IMR-90 (cell line): ENCODE data around the gene TULP4. TPM values are rescaled to one million over a fixed set of nuclear protein-coding genes. Genes with fewer than 3 reads are reported as not detected.
"Not testable (repeated sequence)": the region's sequence is repeated elsewhere in the genome, so short reads cannot be mapped to it uniquely, and the experiment has no call there.

ENCODE experiments used
- ATAC-seq: fragments of 200-7000 bp; cut with Tn5 transposase; 2 replicates; pipeline ENCODE4 v1.9.1; 2020; ENCODE audit warnings: low read depth, mild to moderate bottlenecking, moderate library complexity
- BruUV-seq: library from RNA; stranded (reverse); fragments of 400-500 nt; replicated peaks from 2 replicates; lab custom pipeline; 2021; lab: Mats Ljungman, UMichigan
- CTCF ChIA-PET: fragments of 300-600 bp; formaldehyde crosslinking; extraction: SDS; loops from one replicate; lab custom pipeline; 2021; ENCODE audit warnings: antibody characterized with exemption; lab: Yijun Ruan, JAX
- POLR2A ChIA-PET: fragments of 300-600 bp; sonication (Branson Sonifier 250); formaldehyde crosslinking; loops from one replicate; lab custom pipeline; 2022; ENCODE audit warnings: antibody characterized with exemption; ENCODE audit not compliant: unreplicated experiment; lab: Charles Lee
- DNase-seq: peaks from one replicate; pipeline ENCODE4 v3.0.0; 2013
- H2AFZ ChIP-seq: replicated peaks from 2 replicates; pipeline ENCODE3; 2013; ENCODE audit warnings: low read length, mild to moderate bottlenecking; ENCODE audit not compliant: poor library complexity
- H2AK5ac ChIP-seq: 2 replicates; pipeline ENCODE4 v1.6.1; 2013; ENCODE audit warnings: low read depth, low read length, inconsistent platforms
- H2AK9ac ChIP-seq: replicated peaks from 2 replicates; pipeline ENCODE3; 2013; ENCODE audit warnings: mild to moderate bottlenecking, low read depth, low read length, moderate library complexity; ENCODE audit not compliant: poor library complexity
- H2BK120ac ChIP-seq: 2 replicates; pipeline ENCODE4 v1.6.1; 2013; ENCODE audit warnings: low read depth, low read length, inconsistent platforms
- H2BK15ac ChIP-seq: 3 replicates; pipeline ENCODE4 v1.6.1; 2013; ENCODE audit warnings: low read depth, low read length, inconsistent platforms
- H2BK20ac ChIP-seq: 2 replicates; pipeline ENCODE4 v1.6.1; 2013; ENCODE audit warnings: low read depth, mild to moderate bottlenecking, inconsistent platforms, low read length, moderate library complexity
- H2BK5ac ChIP-seq: 2 replicates; pipeline ENCODE4 v1.6.1; 2013; ENCODE audit warnings: mild to moderate bottlenecking, low read depth, low read length, inconsistent platforms; ENCODE audit not compliant: poor library complexity, severe bottlenecking
- H3K14ac ChIP-seq: replicated peaks from 2 replicates; pipeline ENCODE4 v1.6.1; 2013; ENCODE audit warnings: low read depth, low read length, inconsistent platforms
- H3K18ac ChIP-seq: 2 replicates; pipeline ENCODE4 v1.6.1; 2013; ENCODE audit warnings: low read depth, low read length, control low read depth
- H3K23ac ChIP-seq: 2 replicates; pipeline ENCODE4 v1.6.1; 2013; ENCODE audit warnings: low read depth, low read length, inconsistent platforms
- H3K27ac ChIP-seq: 2 replicates; pipeline ENCODE4 v1.5.1; 2013; ENCODE audit warnings: mild to moderate bottlenecking, control low read depth, low read length; ENCODE audit not compliant: insufficient read depth
- H3K27me3 ChIP-seq: 2 replicates; pipeline ENCODE4 v1.6.1; 2013; ENCODE audit warnings: low read length; ENCODE audit not compliant: control insufficient read depth, insufficient read depth
- H3K36me3 ChIP-seq: 2 replicates; pipeline ENCODE4 v1.6.1; 2013; ENCODE audit warnings: low read length, mixed read lengths; ENCODE audit not compliant: control insufficient read depth, insufficient read depth
- H3K4ac ChIP-seq: 2 replicates; pipeline ENCODE4 v1.6.1; 2013; ENCODE audit warnings: low read depth, low read length, inconsistent platforms
- H3K4me1 ChIP-seq: 2 replicates; pipeline ENCODE4 v1.6.1; 2013; ENCODE audit warnings: low read length, mixed read lengths; ENCODE audit not compliant: control insufficient read depth, insufficient read depth
- H3K4me2 ChIP-seq: 2 replicates; pipeline ENCODE4 v1.6.1; 2013; ENCODE audit warnings: low read depth, mild to moderate bottlenecking, control low read depth, low read length, moderate library complexity
- H3K4me3 ChIP-seq: 2 replicates; pipeline ENCODE4 v1.5.1; 2013; ENCODE audit warnings: low read depth, mild to moderate bottlenecking, control low read depth, low read length, moderate library complexity; ENCODE audit not compliant: insufficient read depth
- H3K56ac ChIP-seq: 2 replicates; pipeline ENCODE4 v1.6.1; 2013; ENCODE audit warnings: low read length, inconsistent platforms; ENCODE audit not compliant: insufficient read depth; ENCODE audit errors: extremely low read depth
- H3K79me1 ChIP-seq, 2 experiments: 2 replicates each; pipeline ENCODE4 v1.6.1; 2013; ENCODE audit warnings: low read length in 2 of 2, inconsistent platforms in 1 of 2, low read depth in 1 of 2
- H3K9ac ChIP-seq: 2 replicates; pipeline ENCODE4 v1.6.1; 2013; ENCODE audit warnings: low read depth, low read length, control low read depth
- H3K9me1 ChIP-seq: 2 replicates; pipeline ENCODE4 v1.6.1; 2013; ENCODE audit warnings: low read length, inconsistent platforms; ENCODE audit not compliant: insufficient read depth
- H3K9me3 ChIP-seq: 2 replicates; pipeline ENCODE4 v1.6.1; 2013; ENCODE audit warnings: low read length; ENCODE audit not compliant: control insufficient read depth, insufficient read depth
- H4K20me1 ChIP-seq: 2 replicates; pipeline ENCODE4 v1.6.1; 2013; ENCODE audit warnings: low read length, inconsistent platforms; ENCODE audit not compliant: insufficient read depth
- H4K5ac ChIP-seq: 2 replicates; pipeline ENCODE4 v1.6.1; 2013; ENCODE audit warnings: mild to moderate bottlenecking, low read depth, low read length, control low read depth
- H4K8ac ChIP-seq, 2 experiments: 2 replicates each; pipeline ENCODE4 v1.6.1; 2013; ENCODE audit warnings: low read depth in 2 of 2, low read length in 2 of 2, control low read depth in 1 of 2, inconsistent platforms in 1 of 2
- H4K91ac ChIP-seq: 2 replicates; pipeline ENCODE4 v1.6.1; 2013; ENCODE audit warnings: low read depth, low read length, inconsistent platforms; ENCODE audit not compliant: insufficient read depth
- WGBS, 2 experiments: methylation state at CpG; one replicate each; pipeline versions ENCODE4 v1.1.5 to v1.1.7; 2013; ENCODE audit warnings: missing lambda C conversion rate in 2 of 2; ENCODE audit not compliant: insufficient read length in 1 of 2; ENCODE audit errors: extremely low coverage in 2 of 2; 5-methylcytosine and 5-hydroxymethylcytosine counted together
- dilution Hi-C: fragments of 300-500 bp; cut with HindIII; formaldehyde crosslinking; loops from one replicate; pipeline ENCODE4 v1.14.3; 2018; ENCODE audit warnings: low sequenced_read_pairs; ENCODE audit not compliant: unreplicated experiment
- in situ Hi-C: fragments of 300-500 bp; cut with MboI; formaldehyde crosslinking; loops from 3 replicates; pipeline ENCODE4 v1.14.3; 2019; ENCODE audit warnings: low sequenced_read_pairs, inconsistent platforms, mixed read lengths
- intact Hi-C: fragments of 100-400 bp; cut with micrococcal nuclease; formaldehyde crosslinking; loops from 2 replicates; pipeline ENCODE4 v1.10.0; 2022
- polyA plus RNA-seq, 3 experiments: library from polyadenylated mRNA; depleted of rRNA; stranded (reverse); fragments of >200 nt; gene quantifications; 2 replicates each; pipeline ENCODE4 v1.2.3, GENCODE V29; 2012; ENCODE audit warnings: low replicate concordance in 1 of 3
- total RNA-seq: library from RNA; depleted of rRNA; stranded (reverse); fragments of >200 nt; gene quantifications from 2 replicates; pipeline ENCODE4 v1.2.3, GENCODE V29; 2012

Gene TULP4
- total and polyA plus RNA-seq, 2 of the 4 experiments (the other 2 are of a cell fraction): 8.1 to 30.6 TPM

DNA sequence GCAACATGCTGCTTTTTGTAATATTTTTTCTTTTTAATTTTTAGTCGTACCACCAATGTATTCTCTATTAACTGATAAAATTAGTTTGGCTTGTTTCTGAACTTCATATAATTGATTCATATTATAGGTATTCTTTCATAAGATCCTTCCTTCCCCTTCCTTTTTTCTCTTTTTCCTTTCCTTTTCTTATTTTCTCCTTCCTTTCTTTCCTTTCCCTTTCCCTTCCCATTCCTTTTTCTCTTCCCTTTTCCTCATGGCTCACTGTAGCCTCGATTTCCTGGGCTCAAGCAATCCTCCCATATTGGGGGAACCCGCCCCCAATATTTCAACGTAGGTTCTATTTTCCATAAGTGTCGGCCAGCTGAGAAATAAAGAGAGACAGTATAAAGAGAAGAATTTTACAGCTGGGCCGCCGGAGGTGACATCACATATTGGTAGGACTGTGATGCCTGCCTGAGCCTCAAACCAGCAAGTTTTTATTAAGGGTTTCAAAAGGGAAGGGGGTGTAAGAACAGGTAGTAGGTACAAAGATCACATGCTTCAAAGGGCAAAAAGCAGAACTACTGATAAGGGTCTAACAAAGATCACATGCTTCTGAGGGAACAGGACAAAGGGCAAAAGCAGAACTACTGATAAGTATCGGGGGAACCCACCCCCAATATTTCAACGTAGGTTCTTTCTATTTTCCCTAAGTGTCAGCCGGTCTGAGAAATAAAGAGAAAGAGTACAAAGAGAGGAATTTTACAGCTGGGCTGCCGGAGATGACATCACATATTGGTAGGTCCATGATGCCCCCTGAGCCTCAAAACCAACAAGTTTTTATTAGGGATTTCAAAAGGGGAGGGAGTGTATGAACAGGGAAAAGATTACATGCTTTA lies 16.1 kb upstream of the TULP4 start:
- H2BK20ac ChIP-seq, H3K27me3 ChIP-seq, H2BK5ac ChIP-seq, H3K4me2 ChIP-seq, H3K4me3 ChIP-seq, H4K8ac ChIP-seq, H4K91ac ChIP-seq, dilution Hi-C loops, H2AK5ac ChIP-seq, intact Hi-C loops, ATAC-seq, H3K4ac ChIP-seq, H2AK9ac ChIP-seq, in situ Hi-C loops, H3K14ac ChIP-seq, H3K9me1 ChIP-seq, H2BK15ac ChIP-seq, BruUV-seq, H2AFZ ChIP-seq, H4K5ac ChIP-seq, H3K36me3 ChIP-seq, DNase-seq, POLR2A ChIA-PET, H3K9ac ChIP-seq, H2BK120ac ChIP-seq, H3K23ac ChIP-seq, H3K9me3 ChIP-seq, CTCF ChIA-PET, H3K18ac ChIP-seq, H3K4me1 ChIP-seq, H3K27ac ChIP-seq, H3K56ac ChIP-seq, H4K20me1 ChIP-seq: not testable (repeated sequence)
- peaks cover 7 to 11% of the 10 kb centered on the region in 2 experiments for H3K79me1 ChIP-seq
- 100% methylated on average over 2 of the region's 11 CpGs; no CpG with 5 or more reads in 1 of the 2 experiments for WGBS, 2 experiments

DNA sequence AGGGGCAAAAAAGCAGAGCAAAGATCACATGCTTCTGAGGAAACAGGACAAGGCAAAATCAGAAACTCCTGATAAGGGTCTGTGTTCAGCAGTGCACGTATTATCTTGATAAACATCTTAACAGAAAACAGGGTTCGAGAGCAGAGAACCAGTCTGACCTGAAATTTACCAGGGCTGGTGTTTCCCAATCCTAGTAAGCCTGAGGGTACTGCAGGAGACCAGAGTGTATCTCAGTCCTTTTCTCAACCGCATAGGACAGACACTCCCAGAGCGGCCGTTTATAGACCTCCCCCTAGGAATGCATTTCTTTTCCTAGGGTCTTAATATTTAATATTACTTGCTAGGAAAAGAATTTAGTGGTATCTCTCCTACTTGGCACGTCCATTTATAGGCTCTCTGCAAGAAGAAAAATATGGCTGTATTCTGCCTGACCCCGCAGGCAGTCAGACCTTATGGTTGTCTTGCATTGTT lies 15.4 kb upstream of the TULP4 start:
- H3K18ac ChIP-seq, H2BK120ac ChIP-seq, POLR2A ChIA-PET, H3K4me3 ChIP-seq, H4K5ac ChIP-seq, H4K20me1 ChIP-seq, H3K4me1 ChIP-seq, CTCF ChIA-PET, H3K27me3 ChIP-seq, H2AFZ ChIP-seq, H3K14ac ChIP-seq, ATAC-seq, H2BK5ac ChIP-seq, H4K8ac ChIP-seq, in situ Hi-C loops, H2AK5ac ChIP-seq, H3K4me2 ChIP-seq, H3K23ac ChIP-seq, dilution Hi-C loops, H3K36me3 ChIP-seq, H3K4ac ChIP-seq, H2BK20ac ChIP-seq, H3K56ac ChIP-seq, H3K27ac ChIP-seq, BruUV-seq, intact Hi-C loops, H2AK9ac ChIP-seq, H4K91ac ChIP-seq, H2BK15ac ChIP-seq, DNase-seq, H3K9ac ChIP-seq, H3K9me1 ChIP-seq, H3K9me3 ChIP-seq: not testable (repeated sequence)
- H3K79me1 ChIP-seq: peaks cover 7 to 10% of the 10 kb centered on the region in 2 experiments
- WGBS, 2 experiments: 100% methylated on average over 1 of the region's 7 CpGs; no CpG with 5 or more reads in 1 of the 2 experiments
